K562 (cell line): ENCODE measurements around the gene SLC16A2. TPM values are rescaled to one million over a fixed set of nuclear protein-coding genes. Genes with fewer than 3 reads are reported as not detected.

Experiments
- ATAC-seq: fragments of 200-7000 bp; cut with Tn5 transposase; 3 replicates; pipeline ENCODE4 v1.9.1; 2020; ENCODE audit warnings: moderate library complexity
- BruUV-seq: library from RNA; stranded (reverse); fragments of 400-500 nt; replicated peaks from 2 replicates; lab custom pipeline; 2021; lab: Mats Ljungman, UMichigan
- CTCF ChIA-PET: fragments of 300-600 bp; formaldehyde crosslinking; extraction: SDS; loops from one replicate; lab custom pipeline; 2021; ENCODE audit warnings: low intra/inter-chr PET ratio; lab: Yijun Ruan, JAX
- POLR2A ChIA-PET: fragments of 300-600, 350-650 bp; sonication (Branson Sonifier 250); formaldehyde crosslinking; extraction: SDS; loops from one replicate; lab custom pipeline; 2021; ENCODE audit warnings: antibody characterized with exemption, inconsistent platforms; lab: Yijun Ruan, JAX
- DNase-seq, 4 experiments: peaks; one replicate each; pipeline versions ENCODE4 v3.0.0 to v3.0.0-alpha.2; 2011 to 2018; ENCODE audit warnings: low spot score in 3 of 4, mixed read lengths in 3 of 4; ENCODE audit errors: extremely low read depth in 1 of 4
- FAIRE-seq: peaks from 2 replicates; lab custom pipeline; 2011; peaks lifted over from hg19 to GRCh38; lab: Jason Lieb, UNC
- H2AFZ ChIP-seq: 2 replicates; pipeline ENCODE4 v1.6.0; 2011; ENCODE audit warnings: low read depth, low read length, control low read depth, inconsistent platforms
- H3K27ac ChIP-seq: fragments of 200-600 bp; 3 replicates; pipeline ENCODE4 v1.8.0; 2011; ENCODE audit warnings: low read depth, mild to moderate bottlenecking, control low read depth, inconsistent platforms, low read length, moderate library complexity, mixed read lengths; ENCODE audit errors: extremely low read depth
- H3K27me3 ChIP-seq, 2 experiments: fragments of 300-600 bp in 1 of 2; 2 replicates in 1 of 2; 3 replicates in 1 of 2; pipeline versions ENCODE4 v1.6.0 to v1.8.0; 2011; ENCODE audit warnings: inconsistent platforms in 2 of 2, low read length in 2 of 2, mild to moderate bottlenecking in 1 of 2, mixed read lengths in 1 of 2, moderate library complexity in 1 of 2; ENCODE audit not compliant: control insufficient read depth in 2 of 2, insufficient read depth in 2 of 2
- H3K36me3 ChIP-seq: fragments of 300-600 bp; 3 replicates; pipeline ENCODE4 v1.8.0; 2011; ENCODE audit warnings: mild to moderate bottlenecking, low read length, inconsistent platforms; ENCODE audit not compliant: control insufficient read depth, insufficient read depth
- H3K4me1 ChIP-seq, 2 experiments: fragments of 200-600 bp in 1 of 2; replicated peaks in 1 of 2; 2 replicates in 1 of 2; 3 replicates in 1 of 2; pipeline versions ENCODE4 v1.5.1 to v1.8.0; 2011; ENCODE audit warnings: inconsistent platforms in 2 of 2, low read length in 2 of 2, mild to moderate bottlenecking in 1 of 2, mixed read lengths in 1 of 2, moderate library complexity in 1 of 2; ENCODE audit not compliant: control insufficient read depth in 2 of 2, insufficient read depth in 2 of 2
- H3K4me2 ChIP-seq: 2 replicates; pipeline ENCODE4 v1.6.1; 2011; ENCODE audit warnings: low read length, control low read depth, inconsistent platforms, mixed read lengths; ENCODE audit not compliant: insufficient read depth
- H3K4me3 ChIP-seq: fragments of 200-600 bp; sonication (generic), shearing (Covaris generic); 2 replicates; pipeline ENCODE4 v1.5.1; 2016; ENCODE audit warnings: control low read depth, inconsistent platforms
- H3K79me2 ChIP-seq: fragments of 200-600 bp; 3 replicates; pipeline ENCODE4 v1.8.0; 2011; ENCODE audit warnings: low read length, inconsistent platforms; ENCODE audit not compliant: control insufficient read depth, insufficient read depth
- H3K9ac ChIP-seq, 2 experiments: 2 replicates each; pipeline versions ENCODE4 v1.6.0 to v1.6.1; 2011; ENCODE audit warnings: low read depth in 2 of 2, low read length in 2 of 2, control low read depth in 1 of 2, inconsistent platforms in 1 of 2, mild to moderate bottlenecking in 1 of 2, mixed read lengths in 1 of 2; ENCODE audit not compliant: insufficient read depth in 1 of 2
- H3K9me1 ChIP-seq: one replicate; pipeline ENCODE4 v1.6.0; 2011; ENCODE audit warnings: inconsistent platforms, mild to moderate bottlenecking, low read length, moderate library complexity; ENCODE audit not compliant: control insufficient read depth, insufficient read depth
- H3K9me3 ChIP-seq: replicated peaks from 2 replicates; pipeline ENCODE4 v1.5.1; 2011; ENCODE audit warnings: low read depth, low read length, inconsistent platforms; ENCODE audit not compliant: control insufficient read depth, insufficient read depth
- H4K20me1 ChIP-seq: replicated peaks from 2 replicates; pipeline ENCODE4 v1.6.1; 2011; ENCODE audit warnings: low read length, inconsistent platforms, mixed read lengths; ENCODE audit not compliant: control insufficient read depth, insufficient read depth
- CBX3 ChIP-seq, 2 experiments: IDR thresholded peaks; 1 replicate in 1 of 2; 2 replicates in 1 of 2; pipeline ENCODE4 v1.6.1; 2012; ENCODE audit warnings: inconsistent platforms in 2 of 2, low read length in 2 of 2, borderline replicate concordance in 1 of 2, control low read depth in 1 of 2
- E2F8 ChIP-seq: fragments of 450-650 bp; IDR thresholded peaks from 2 replicates; pipeline ENCODE4 v1.7.1; 2018; ENCODE audit warnings: mild to moderate bottlenecking, low read depth; ENCODE audit not compliant: partially characterized antibody
- MGA ChIP-seq: fragments of 450-650 bp; IDR thresholded peaks from 2 replicates; pipeline ENCODE4 v1.6.1; 2016; ENCODE audit warnings: mild to moderate bottlenecking, moderate library complexity
- POLR3A ChIP-seq: IDR thresholded peaks from 2 replicates; pipeline ENCODE4 v1.6.1; 2011; ENCODE audit warnings: borderline replicate concordance, mild to moderate bottlenecking, moderate library complexity; ENCODE audit not compliant: insufficient read length, insufficient read depth; ENCODE audit errors: extremely low read depth
- PRMT5 ChIP-seq: sonication (generic); formaldehyde crosslinking; IDR thresholded peaks from 2 replicates; pipeline ENCODE4 v1.5.0; 2020; ENCODE audit warnings: missing genetic modification reagents
- WHSC1 ChIP-seq: IDR thresholded peaks from one replicate; pipeline ENCODE4 v1.6.1; 2012; ENCODE audit warnings: low read length, control low read depth, inconsistent platforms
- ZNF431 ChIP-seq: sonication (generic); formaldehyde crosslinking; IDR thresholded peaks from 2 replicates; pipeline ENCODE4 v1.8.0; 2022; ENCODE audit warnings: mild to moderate bottlenecking, missing genetic modification reagents
- WGBS: fragments of 100-300 bp; shearing (Covaris generic); methylation state at CpG from one replicate; pipeline ENCODE4 v1.1.6; 2016; ENCODE audit warnings: low coverage, mixed read lengths; ENCODE audit not compliant: insufficient coverage; ENCODE audit errors: missing lambda C conversion rate; 5-methylcytosine and 5-hydroxymethylcytosine counted together
- in situ Hi-C: fragments of 300-500 bp; cut with MboI; formaldehyde crosslinking; loops from 4 replicates; pipeline ENCODE4 v1.15.0; 2018; ENCODE audit warnings: inconsistent platforms, mixed read lengths
- intact Hi-C: fragments of 100-400 bp; cut with micrococcal nuclease; formaldehyde crosslinking; loops from 2 replicates; pipeline ENCODE4 v1.14.2; 2022
- polyA plus RNA-seq, 8 experiments: library from polyadenylated mRNA; depleted of rRNA in 4 of 8; stranded (reverse) in 5 of 8; unstranded in 3 of 8; fragments of >200 nt; fragmentation: Nextera tagmentation in 2 of 8; fragmentation: Illumina TruSeq in 1 of 8; extraction: Ambion mirVana in 2 of 8; extraction: Trizol in 1 of 8; gene quantifications; 2 replicates each; pipeline versions ENCODE4 v1.2.1 to v1.2.3, GENCODE V29; 2011 to 2014; ENCODE audit warnings: inconsistent platforms in 1 of 8, missing spikeins in 1 of 8
- total RNA-seq, 7 experiments: library from RNA; depleted of rRNA in 6 of 7; stranded (reverse); fragments of >200 nt in 6 of 7; fragmentation: Illumina TruSeq in 2 of 7; extraction: Trizol in 2 of 7; gene quantifications; 2 replicates each; pipeline versions ENCODE4 v1.2.1 to v1.2.3, GENCODE V29; 2011 to 2021; ENCODE audit warnings: low replicate concordance in 1 of 7

SLC16A2 gene
- total and polyA plus RNA-seq, 9 of the 15 experiments (the other 6 are each of a cell fraction or from before 2014, with no cell fraction given) = 0.07 TPM; not detected in 8

- Histone ChIP-seq H3K36me3 (no peaks in the 10 kb centered on the region), H3K4me1 (peaks cover 0 to 13% of the 10 kb centered on the region in 2 experiments; a peak in 3 of 5 replicates), H3K27ac (no peak overlapping the region), H3K4me2 (no peak overlapping the region), H2AFZ (no peak overlapping the region), H3K79me2 (no peaks in the 10 kb centered on the region), H4K20me1 (no peaks in the 10 kb centered on the region; the same call in 1 of the 2 replicates), H3K9me1 (no peaks in the 10 kb centered on the region), H3K9me3 (no peaks in the 10 kb centered on the region), H3K27me3 (peaks cover 0 to 16% of the 10 kb centered on the region in 2 experiments; a peak in 2 of 5 replicates), H3K4me3 (no peak overlapping the region), H3K9ac (no peak overlapping the region)
- WGBS = 17% methylated on average over 2 of the region's 2 CpGs
- CTCF ChIA-PET = no interaction called here
- no TSS peak for BruUV-seq
- ATAC-seq = no peak
- in situ Hi-C loops = no loop called here
- no peak for TF ChIP-seq PRMT5 (CRISPR knock-in tag)
- no peak for TF ChIP-seq ZNF431 (CRISPR knock-in tag)
- no peak for TF ChIP-seq POLR3A
- no peak for TF ChIP-seq CBX3 (IDR thresholded peaks at IDR 0.05; ENCODE audit: borderline replicate concordance in 1 of 2, low read length in 2 of 2)
- no peak for TF ChIP-seq E2F8
- TF ChIP-seq WHSC1 = no peak
- no peak for TF ChIP-seq MGA
- POLR2A ChIA-PET = no interaction called here
- no peak for FAIRE-seq
- intact Hi-C loops = no loop called here
- no peak for DNase-seq
Observed at GRCh38 chrX:74534569-74535038, 113.3 kb downstream of the SLC16A2 start.
